Loucy (cell line): Measurements from ENCODE around the gene CCDC184.

Experiments
- EZH2phosphoT487 ChIP-seq: fragments of 200-600 bp; IDR thresholded peaks from 2 replicates; pipeline ENCODE4 v1.6.1; 2018; ENCODE audit warnings: antibody characterized with exemption, mild to moderate bottlenecking, moderate library complexity, borderline replicate concordance
- TF ChIP-seq, protein P1 (sequence below): fragments of 200-600 bp; sonication (generic); conservative IDR thresholded peaks from 2 replicates; pipeline ENCODE4 v1.5.1; 2014; ENCODE audit warnings: mild to moderate bottlenecking, antibody characterized with exemption, low read length

DNA sequence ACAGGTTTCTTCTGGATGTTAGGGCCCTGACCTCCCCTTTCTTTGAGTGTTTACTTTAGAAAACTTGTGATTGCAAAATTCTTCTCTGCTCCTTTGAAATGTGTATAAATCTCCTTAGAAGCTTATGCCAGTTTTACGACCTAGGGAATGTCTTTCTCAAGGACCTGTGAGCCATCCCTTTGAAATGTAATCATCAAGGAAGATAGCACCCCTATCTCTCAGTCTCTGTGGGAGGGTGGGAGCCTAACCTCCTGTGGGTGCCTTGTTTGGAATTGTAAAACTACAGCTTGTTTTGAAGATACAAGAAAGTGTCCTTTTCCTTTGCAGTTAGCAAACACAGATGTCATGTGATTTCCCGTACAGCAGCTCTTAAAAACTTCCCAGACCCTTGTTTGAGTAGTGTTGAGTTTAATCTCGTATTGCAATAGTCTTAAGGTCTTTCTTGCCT lies 16.4 kb downstream of the CCDC184 start:
- TF ChIP-seq, protein P1, sequence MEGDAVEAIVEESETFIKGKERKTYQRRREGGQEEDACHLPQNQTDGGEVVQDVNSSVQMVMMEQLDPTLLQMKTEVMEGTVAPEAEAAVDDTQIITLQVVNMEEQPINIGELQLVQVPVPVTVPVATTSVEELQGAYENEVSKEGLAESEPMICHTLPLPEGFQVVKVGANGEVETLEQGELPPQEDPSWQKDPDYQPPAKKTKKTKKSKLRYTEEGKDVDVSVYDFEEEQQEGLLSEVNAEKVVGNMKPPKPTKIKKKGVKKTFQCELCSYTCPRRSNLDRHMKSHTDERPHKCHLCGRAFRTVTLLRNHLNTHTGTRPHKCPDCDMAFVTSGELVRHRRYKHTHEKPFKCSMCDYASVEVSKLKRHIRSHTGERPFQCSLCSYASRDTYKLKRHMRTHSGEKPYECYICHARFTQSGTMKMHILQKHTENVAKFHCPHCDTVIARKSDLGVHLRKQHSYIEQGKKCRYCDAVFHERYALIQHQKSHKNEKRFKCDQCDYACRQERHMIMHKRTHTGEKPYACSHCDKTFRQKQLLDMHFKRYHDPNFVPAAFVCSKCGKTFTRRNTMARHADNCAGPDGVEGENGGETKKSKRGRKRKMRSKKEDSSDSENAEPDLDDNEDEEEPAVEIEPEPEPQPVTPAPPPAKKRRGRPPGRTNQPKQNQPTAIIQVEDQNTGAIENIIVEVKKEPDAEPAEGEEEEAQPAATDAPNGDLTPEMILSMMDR = no peak
- no peak for TF ChIP-seq EZH2phosphoT487
